ENCODE data around the gene UBXN10. TPM values are rescaled to one million over a fixed set of nuclear protein-coding genes. Genes with fewer than 3 reads are reported as not detected.

Gene UBXN10
- total RNA-seq, 1 donor from 2014 or later = 5.0 TPM

- Mint-ChIP-seq H3K9me3 (no peaks in the 10 kb centered on the region), H3K4me1 (ENCODE audit: unreplicated experiment) (no peaks in the 10 kb centered on the region), H3K27ac (no peak within 1 kb of the TSS), H3K36me3 (no peaks in the 10 kb centered on the region), H3K27me3 (peaks cover 9% of the 10 kb centered on the region), H3K4me3 (no peak within 1 kb of the TSS)
- no peak for DNase-seq (ENCODE audit: extremely low spot score, unreplicated experiment)
- TF ChIP-seq CTCF (conservative IDR thresholded peaks at IDR 0.05) = no peak
Measured at GRCh38 chr1:20138961-20139550, 46.8 kb upstream of the UBXN10 start, which contains the start of gene PLA2G2F. Gene PLA2G2F (plus strand): TSS chr1:20139323. CDS start chr1:20139428, 105 bp downstream.

- DNase-seq (ENCODE audit: extremely low spot score, unreplicated experiment) = no peak
- no peaks in the 10 kb centered on the region for H3K9me3 Mint-ChIP-seq
- H3K4me3 Mint-ChIP-seq = no peak overlapping the region
- no peaks in the 10 kb centered on the region for H3K36me3 Mint-ChIP-seq
- TF ChIP-seq CTCF (conservative IDR thresholded peaks at IDR 0.05) = no peak
- peaks cover 9% of the 10 kb centered on the region for H3K27me3 Mint-ChIP-seq
- H3K4me1 Mint-ChIP-seq (ENCODE audit: unreplicated experiment) = no peaks in the 10 kb centered on the region
- H3K27ac Mint-ChIP-seq = no peak overlapping the region
Measured at GRCh38 chr1:20139776-20140612, 45.9 kb upstream of the UBXN10 start.

GRCh38 chr1:20141001-20141400, 44.9 kb upstream of the UBXN10 start:
- Mint-ChIP-seq H3K27me3 (peaks cover 9% of the 10 kb centered on the region), H3K9me3 (no peaks in the 10 kb centered on the region), H3K4me3 (no peak overlapping the region), H3K36me3 (no peaks in the 10 kb centered on the region), H3K27ac (no peak overlapping the region), H3K4me1 (ENCODE audit: unreplicated experiment) (no peaks in the 10 kb centered on the region)
- no peak for TF ChIP-seq CTCF (conservative IDR thresholded peaks at IDR 0.05)
- DNase-seq (ENCODE audit: extremely low spot score, unreplicated experiment) = no peak

- TF ChIP-seq CTCF (conservative IDR thresholded peaks at IDR 0.05) = no peak
- H3K4me1 Mint-ChIP-seq (ENCODE audit: unreplicated experiment) = no peaks in the 10 kb centered on the region
- H3K27me3 Mint-ChIP-seq = peaks cover 9% of the 10 kb centered on the region
- H3K36me3 Mint-ChIP-seq = no peaks in the 10 kb centered on the region
- DNase-seq (ENCODE audit: extremely low spot score, unreplicated experiment) = no peak
- H3K9me3 Mint-ChIP-seq = no peaks in the 10 kb centered on the region
- no peak overlapping the region for H3K27ac Mint-ChIP-seq
- H3K4me3 Mint-ChIP-seq = no peak overlapping the region
Measured at GRCh38 chr1:20141466-20141865, 44.4 kb upstream of the UBXN10 start.

GRCh38 chr1:20142001-20142710, 43.7 kb upstream of the UBXN10 start:
- H3K4me1 Mint-ChIP-seq (ENCODE audit: unreplicated experiment) = no peaks in the 10 kb centered on the region
- no peak for DNase-seq (ENCODE audit: extremely low spot score, unreplicated experiment)
- H3K4me3 Mint-ChIP-seq = no peak overlapping the region
- H3K36me3 Mint-ChIP-seq = no peaks in the 10 kb centered on the region
- no peak overlapping the region for H3K27ac Mint-ChIP-seq
- H3K9me3 Mint-ChIP-seq = no peaks in the 10 kb centered on the region
- TF ChIP-seq CTCF (conservative IDR thresholded peaks at IDR 0.05) = no peak
- peaks cover 9% of the 10 kb centered on the region for H3K27me3 Mint-ChIP-seq

Measured in type B pancreatic cell (in vitro differentiated cells).